HG02798 (cell line): ENCODE data around the gene PARD3.

Source experiments
- ATAC-seq: cut with Tn5 transposase; IDR thresholded peaks from one replicate; pipeline ENCODE4 v1.9.1; 2021; ENCODE audit warnings: mild to moderate bottlenecking; ENCODE audit not compliant: unreplicated experiment, poor library complexity

PARD3 gene

GRCh38 chr10:34488476-34489130 lies 326.5 kb downstream of the PARD3 start:
- ATAC-seq = no peak

- no peak for ATAC-seq
These were observed 329.1 kb downstream of the PARD3 start for GRCh38 chr10:34486008-34486407.

DNA sequence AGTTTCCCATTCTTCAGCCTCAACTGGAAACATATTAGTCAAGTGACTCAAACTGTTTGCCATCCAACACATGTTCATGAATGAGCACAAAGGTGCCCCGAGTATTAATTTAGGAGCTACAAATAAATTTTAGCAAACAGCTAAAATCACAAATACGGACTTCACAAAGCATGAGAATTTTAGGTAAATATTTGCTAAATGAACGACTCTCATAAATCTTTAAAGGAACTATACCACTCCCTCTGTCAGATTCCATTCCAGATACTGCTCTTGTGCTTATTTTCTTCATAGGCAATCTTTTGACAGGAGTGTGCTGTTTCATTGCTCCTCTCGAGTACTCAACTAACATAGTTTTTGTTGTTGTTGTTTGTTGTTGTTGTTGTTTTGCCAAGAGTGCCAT lies 330.9 kb downstream of the PARD3 start:
- no peak for ATAC-seq

GRCh38 chr10:34480345-34480744 lies 334.8 kb downstream of the PARD3 start:
- no peak for ATAC-seq

DNA sequence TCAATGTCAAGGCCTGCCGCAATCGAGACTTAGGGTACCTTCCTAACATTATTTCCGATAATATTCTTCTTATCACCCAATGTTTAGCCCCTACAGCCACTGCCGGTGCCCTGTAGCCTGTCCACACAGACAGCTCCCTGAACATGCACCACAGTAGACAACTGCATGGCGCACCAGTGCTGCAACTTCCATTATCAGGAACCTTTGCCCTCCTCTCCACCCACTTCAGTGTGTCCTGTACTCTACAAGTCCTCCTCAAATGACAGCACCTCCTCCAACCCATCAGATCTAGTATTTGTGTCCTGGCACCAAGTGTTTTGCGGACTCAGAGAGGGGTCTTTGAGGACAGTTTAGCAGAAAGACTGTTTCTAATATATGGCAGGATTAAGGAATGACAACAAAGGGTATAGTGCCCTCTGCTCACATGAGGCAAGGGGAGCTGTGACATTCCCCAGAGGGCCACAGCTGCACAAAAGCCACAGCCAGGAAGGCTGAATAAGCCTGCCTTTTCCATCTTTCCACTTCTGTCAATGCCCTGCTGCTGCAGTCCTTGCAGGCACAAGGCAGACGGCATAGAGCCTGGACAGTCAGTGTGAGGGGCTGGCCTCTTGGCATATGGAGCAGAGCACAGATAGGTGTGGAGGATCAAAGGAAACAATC lies 335.4 kb downstream of the PARD3 start:
- ATAC-seq = no peak

DNA sequence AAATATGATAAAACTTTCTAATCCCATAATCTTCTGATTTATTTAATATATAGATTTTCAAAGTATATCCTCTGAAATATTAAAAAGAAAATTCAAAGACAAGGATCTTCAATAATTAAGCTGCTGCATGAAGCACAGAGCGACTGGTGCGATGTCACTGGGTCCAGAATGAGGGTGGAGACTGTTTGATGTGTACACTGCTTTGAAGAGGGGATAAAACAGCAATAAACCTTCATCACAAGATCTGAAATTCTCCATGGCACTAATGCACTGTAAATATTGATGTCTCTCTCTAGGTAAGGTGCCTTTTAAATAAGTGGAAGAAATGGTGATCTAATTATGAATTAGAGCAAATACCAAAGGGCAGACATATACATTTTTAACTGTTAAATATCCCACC lies 337.8 kb downstream of the PARD3 start:
- ATAC-seq = no peak

DNA sequence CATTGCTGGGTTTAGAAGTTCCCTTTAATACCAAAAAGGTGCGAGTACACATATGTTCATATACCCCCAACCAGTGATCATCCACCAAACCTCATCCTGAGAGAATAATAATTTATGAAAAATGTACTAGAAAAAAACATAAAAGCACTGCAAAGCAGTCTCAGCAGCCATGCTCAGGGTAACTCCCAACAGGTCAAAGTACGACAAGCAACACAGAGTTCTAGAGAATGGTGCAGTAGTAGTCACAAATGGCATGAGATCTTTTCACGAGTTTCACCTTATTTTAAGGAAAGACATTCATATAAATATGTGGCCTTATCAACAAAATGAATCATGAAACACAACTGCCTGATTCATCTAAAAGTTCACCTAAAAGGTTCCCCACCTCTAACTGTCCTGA lies 338.5 kb downstream of the PARD3 start:
- ATAC-seq = no peak

DNA sequence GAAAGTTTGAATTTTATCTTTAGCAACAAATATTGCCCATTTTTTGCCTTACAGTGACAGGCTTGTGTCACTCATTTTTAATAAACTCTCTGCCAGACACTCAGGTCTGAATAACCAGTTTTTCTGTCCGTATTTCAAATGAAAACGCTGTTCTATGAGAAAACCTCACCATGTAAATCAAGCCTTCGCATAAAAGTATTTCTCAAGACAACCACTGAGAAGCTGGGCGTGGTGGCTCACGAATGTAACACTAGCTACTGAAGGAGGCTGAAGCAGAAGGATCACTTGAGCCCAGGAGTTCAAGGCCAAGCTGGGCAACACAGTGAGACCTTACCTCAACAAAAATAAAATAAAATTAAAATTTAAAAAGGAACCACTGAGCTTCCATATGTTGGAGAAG lies 339.3 kb downstream of the PARD3 start:
- no peak for ATAC-seq

- no peak for ATAC-seq
These were observed 339.8 kb downstream of the PARD3 start for GRCh38 chr10:34475274-34475646.

DNA sequence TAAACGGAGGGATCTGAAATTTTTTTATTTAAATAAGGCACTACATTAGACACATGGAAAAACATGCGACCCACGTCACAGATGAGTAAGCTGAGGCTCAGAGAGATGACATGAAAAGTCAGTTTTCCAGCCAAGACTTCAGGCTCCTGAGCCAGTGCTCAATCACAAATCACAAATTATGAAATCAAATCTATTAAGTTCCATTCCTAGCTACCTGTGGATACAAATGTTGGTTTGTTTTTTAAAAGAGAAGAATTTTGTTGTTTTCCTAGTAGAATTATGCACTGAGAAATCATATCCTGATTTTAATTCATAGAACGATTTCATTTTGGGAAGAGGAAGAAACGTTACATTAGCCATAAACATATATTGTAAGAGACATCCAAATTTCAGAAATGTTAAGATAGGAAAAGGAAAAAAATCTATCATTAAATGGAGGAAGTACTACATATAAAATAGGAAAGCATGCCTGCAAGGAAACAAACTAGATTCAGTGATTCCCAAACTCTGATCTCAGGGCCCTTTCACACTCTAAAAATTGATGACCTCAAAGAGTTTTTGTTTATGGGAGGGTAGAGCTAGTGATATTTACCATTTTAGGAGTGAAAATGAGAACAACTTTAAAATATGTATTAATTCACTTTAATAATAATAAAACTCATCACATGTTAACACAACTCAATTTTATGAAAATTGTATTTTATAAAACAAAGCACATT lies 340.4 kb downstream of the PARD3 start:
- no peak for ATAC-seq

DNA sequence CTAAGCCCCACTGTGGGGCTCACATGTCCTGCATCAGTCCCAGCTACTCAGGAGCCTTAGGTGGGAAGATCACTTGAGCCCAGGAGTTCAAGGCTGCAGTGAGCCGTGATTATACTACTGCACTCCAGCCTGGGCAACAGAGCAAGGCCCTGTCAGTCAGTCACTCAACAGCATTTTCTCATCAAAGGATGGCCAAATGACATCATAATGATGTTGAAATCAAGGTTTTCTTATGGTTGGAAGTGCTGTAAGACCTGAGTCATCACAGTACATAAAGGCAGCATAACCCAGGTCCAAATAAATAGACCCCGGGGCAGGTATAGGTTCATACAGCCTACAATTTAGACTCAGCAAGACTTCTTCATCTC lies 341.1 kb downstream of the PARD3 start:
- ATAC-seq = no peak

DNA sequence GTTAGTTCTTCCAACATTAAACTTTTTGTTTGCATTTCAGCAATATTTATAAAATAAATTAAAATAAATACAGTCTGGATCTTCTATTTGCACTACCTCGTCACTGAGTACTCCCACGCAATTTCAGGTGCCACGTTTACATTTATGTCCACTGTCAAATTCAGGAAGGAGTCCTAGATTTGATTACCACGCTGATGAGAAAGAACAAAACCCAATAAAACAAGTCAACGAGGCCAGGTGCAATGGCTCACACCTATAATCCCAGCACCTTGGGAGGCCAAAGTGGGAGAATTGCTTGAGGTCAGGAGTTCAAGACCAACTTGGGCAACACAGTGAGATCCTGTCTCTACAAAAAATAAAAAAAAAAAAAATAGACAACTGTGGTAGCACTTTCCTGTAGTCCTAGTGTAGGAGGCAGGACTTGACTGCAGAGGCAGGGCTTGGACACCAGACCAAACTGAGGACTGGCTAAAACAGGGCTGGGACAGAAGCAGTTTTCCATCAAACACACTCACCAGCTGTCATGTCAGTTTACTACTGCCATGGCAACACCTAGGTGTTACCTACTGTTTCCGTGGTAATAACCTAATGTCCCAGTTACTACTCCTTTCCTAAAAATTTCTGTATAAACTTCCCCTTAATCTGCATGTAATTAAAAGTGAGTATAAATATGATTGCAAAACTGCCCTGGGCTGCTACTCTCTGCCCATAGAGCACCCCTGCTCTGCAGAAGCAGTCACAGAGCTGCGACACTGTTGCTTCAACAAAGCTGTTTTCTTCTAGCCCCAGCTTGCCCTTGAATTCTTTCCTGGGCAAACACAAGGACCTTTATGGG lies 341.7 kb downstream of the PARD3 start:
- no peak for ATAC-seq

GRCh38 chr10:34470307-34470706 lies 344.8 kb downstream of the PARD3 start:
- no peak for ATAC-seq

GRCh38 chr10:34469446-34469845 lies 345.6 kb downstream of the PARD3 start:
- no peak for ATAC-seq

GRCh38 chr10:34467902-34468301 lies 347.2 kb downstream of the PARD3 start:
- no peak for ATAC-seq

DNA sequence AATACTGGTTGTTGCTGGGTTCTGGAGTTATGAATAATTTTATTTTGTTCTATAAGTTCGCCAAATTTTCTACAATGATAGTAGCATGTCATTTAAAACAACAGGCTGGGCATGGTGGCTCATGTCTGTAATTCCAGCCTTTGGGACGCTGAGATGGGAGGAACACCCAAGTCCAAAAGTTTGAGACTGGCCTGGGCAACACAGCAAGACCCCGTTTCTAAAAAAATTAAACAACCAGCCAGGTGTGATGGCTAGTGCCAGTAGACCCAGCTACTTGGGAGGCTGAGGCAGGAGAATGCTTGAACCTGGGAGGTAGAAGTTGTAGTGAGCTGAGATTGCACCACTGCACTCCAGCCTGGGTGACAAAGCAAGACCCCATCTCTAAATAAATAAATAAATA lies 347.7 kb downstream of the PARD3 start:
- no peak for ATAC-seq

GRCh38 chr10:34465678-34466077 lies 349.4 kb downstream of the PARD3 start:
- ATAC-seq = no peak

DNA sequence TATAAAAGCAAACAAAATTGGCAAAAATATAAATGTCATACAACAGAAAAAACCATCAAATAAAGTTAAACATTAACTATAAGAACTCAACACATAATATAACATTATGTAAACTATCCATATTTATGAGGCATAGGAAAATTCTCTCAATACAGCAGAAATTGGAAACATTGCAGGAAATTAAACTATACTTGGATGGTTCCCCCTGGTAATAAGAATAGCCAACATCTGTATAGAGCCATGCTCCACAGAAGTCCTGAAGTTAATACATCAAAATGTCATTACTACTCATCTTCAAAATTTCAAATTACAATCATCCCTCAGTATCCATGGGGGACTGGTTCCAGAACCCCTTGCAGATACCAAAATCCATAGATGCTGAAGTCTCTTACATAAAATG lies 350.5 kb downstream of the PARD3 start:
- ATAC-seq = no peak

GRCh38 chr10:34464000-34464399 lies 351.1 kb downstream of the PARD3 start:
- ATAC-seq = no peak

- ATAC-seq = no peak
These were observed 352.1 kb downstream of the PARD3 start for GRCh38 chr10:34462993-34463392.

- no peak for ATAC-seq
These were observed 353.0 kb downstream of the PARD3 start for GRCh38 chr10:34462056-34462455.
